SK-N-SH (cell line): ENCODE results near the gene B4GALT3. TPM values are rescaled to one million over a fixed set of nuclear protein-coding genes. Genes with fewer than 3 reads are reported as not detected.

ENCODE experiments used
- CTCF ChIA-PET: fragments of 300-600, 350-600 bp; formaldehyde crosslinking; extraction: SDS; loops from one replicate; lab custom pipeline; 2021; lab: Yijun Ruan, JAX
- POLR2A ChIA-PET: fragments of 350-600 bp; sonication (Branson Sonifier 250); formaldehyde crosslinking; extraction: SDS; loops from one replicate; lab custom pipeline; 2020; ENCODE audit warnings: antibody characterized with exemption, inconsistent platforms; lab: Yijun Ruan, JAX
- DNase-seq: peaks from one replicate; pipeline ENCODE4 v3.0.0; 2012
- H2AFZ ChIP-seq: fragments of 200-600 bp; sonication (generic); 2 replicates; pipeline ENCODE4 v1.8.1; 2016; ENCODE audit warnings: antibody characterized with exemption, mild to moderate bottlenecking, low read depth
- H3F3A ChIP-seq: fragments of 200-600 bp; sonication (generic); replicated peaks from 2 replicates; pipeline ENCODE3; 2016; ENCODE audit warnings: antibody characterized with exemption, mild to moderate bottlenecking; ENCODE audit not compliant: insufficient read depth
- H3K27ac ChIP-seq, 2 experiments: fragments of 200-500 bp in 1 of 2; fragments of 200-600 bp in 1 of 2; sonication (Bioruptor generic) in 1 of 2; sonication (generic), shearing (Covaris generic) in 1 of 2; 2 replicates each; pipeline versions ENCODE4 v1.5.1 to v1.6.1; 2014 to 2016; ENCODE audit warnings: low read depth in 2 of 2, inconsistent platforms in 1 of 2, low read length in 1 of 2, mild to moderate bottlenecking in 1 of 2, mixed read lengths in 1 of 2
- H3K27me3 ChIP-seq: fragments of 200-600 bp; sonication (generic), shearing (Covaris generic); 2 replicates; pipeline ENCODE4 v1.6.1; 2016; ENCODE audit warnings: mixed run types; ENCODE audit not compliant: insufficient read depth
- H3K36me3 ChIP-seq, 2 experiments: fragments of 200-500 bp in 1 of 2; fragments of 200-600 bp in 1 of 2; sonication (Bioruptor generic) in 1 of 2; sonication (generic) in 1 of 2; replicated peaks in 1 of 2; 2 replicates each; pipeline versions ENCODE3 to v1.5.1; 2014 to 2016; ENCODE audit warnings: low read length in 1 of 2, mild to moderate bottlenecking in 1 of 2; ENCODE audit not compliant: insufficient read depth in 2 of 2, control insufficient read depth in 1 of 2
- H3K4me1 ChIP-seq, 2 experiments: fragments of 200-500 bp in 1 of 2; fragments of 200-600 bp in 1 of 2; sonication (Bioruptor generic) in 1 of 2; sonication (generic), shearing (Covaris generic) in 1 of 2; 2 replicates each; pipeline versions ENCODE4 v1.5.1 to v1.6.1; 2014 to 2016; ENCODE audit warnings: low read depth in 1 of 2, low read length in 1 of 2, mixed run types in 1 of 2; ENCODE audit not compliant: insufficient read depth in 2 of 2, control insufficient read depth in 1 of 2
- H3K4me2 ChIP-seq: fragments of 200-600 bp; sonication (generic), shearing (Covaris generic); 2 replicates; pipeline ENCODE4 v1.6.1; 2017; ENCODE audit warnings: mixed run types
- H3K4me3 ChIP-seq, 2 experiments: fragments of 200-500 bp in 1 of 2; fragments of 200-600 bp in 1 of 2; sonication (Bioruptor generic) in 1 of 2; sonication (generic), shearing (Covaris generic) in 1 of 2; 2 replicates each; pipeline versions ENCODE4 v1.5.1 to v1.8.1; 2014 to 2016; ENCODE audit warnings: low read depth in 2 of 2, inconsistent platforms in 1 of 2, low read length in 1 of 2, mild to moderate bottlenecking in 1 of 2, mixed read lengths in 1 of 2, moderate library complexity in 1 of 2
- H3K79me2 ChIP-seq: fragments of 200-600 bp; sonication (generic); 2 replicates; pipeline ENCODE4 v1.8.1; 2017; ENCODE audit warnings: mild to moderate bottlenecking; ENCODE audit not compliant: insufficient read depth
- H3K9ac ChIP-seq: fragments of 200-600 bp; sonication (generic); 2 replicates; pipeline ENCODE4 v1.6.1; 2017; ENCODE audit warnings: mixed run types
- H3K9me2 ChIP-seq: fragments of 200-600 bp; sonication (generic); 2 replicates; pipeline ENCODE4 v1.6.1; 2017; ENCODE audit warnings: mixed run types
- H3K9me3 ChIP-seq: fragments of 200-600 bp; sonication (generic); 2 replicates; pipeline ENCODE4 v1.6.1; 2017; ENCODE audit warnings: mixed run types, mild to moderate bottlenecking, moderate library complexity
- H4K20me1 ChIP-seq: fragments of 200-600 bp; sonication (generic); 2 replicates; pipeline ENCODE4 v1.6.1; 2017; ENCODE audit warnings: mild to moderate bottlenecking, mixed run types; ENCODE audit not compliant: insufficient read depth
- CHD2 ChIP-seq: fragments of 150-350 bp; IDR thresholded peaks from 2 replicates; pipeline ENCODE4 v1.6.1; 2018; ENCODE audit warnings: low read length; ENCODE audit not compliant: partially characterized antibody
- ELF1 ChIP-seq: IDR thresholded peaks from 2 replicates; pipeline ENCODE4 v1.4.0; 2012
- FOXJ3 ChIP-seq: sonication (generic); formaldehyde crosslinking; IDR thresholded peaks from 2 replicates; pipeline ENCODE4 v1.5.1; 2020; ENCODE audit warnings: mild to moderate bottlenecking, missing genetic modification reagents
- FOXM1 ChIP-seq: IDR thresholded peaks from 2 replicates; pipeline ENCODE4 v1.4.0; 2012; ENCODE audit warnings: low read depth, mild to moderate bottlenecking
- IRF3 ChIP-seq: fragments of 150-350 bp; IDR thresholded peaks from 2 replicates; pipeline ENCODE4 v1.6.1; 2016; ENCODE audit warnings: mild to moderate bottlenecking, low read depth, low read length
- JUND ChIP-seq: IDR thresholded peaks from 2 replicates; pipeline ENCODE4 v1.4.0; 2012
- MAX ChIP-seq: IDR thresholded peaks from 2 replicates; pipeline ENCODE4 v1.4.0; 2012; ENCODE audit warnings: low read depth
- NFIC ChIP-seq: IDR thresholded peaks from 2 replicates; pipeline ENCODE4 v1.4.0; 2012; ENCODE audit warnings: borderline replicate concordance
- NRF1 ChIP-seq: IDR thresholded peaks from 2 replicates; pipeline ENCODE4 v1.6.1; 2012; ENCODE audit warnings: low read depth, mild to moderate bottlenecking, low read length
- POLR2AphosphoS5 ChIP-seq: IDR thresholded peaks from 2 replicates; pipeline ENCODE4 v1.6.1; 2012; ENCODE audit warnings: low read depth, low read length
- RCOR1 ChIP-seq: fragments of 150-350 bp; IDR thresholded peaks from 2 replicates; pipeline ENCODE4 v1.6.1; 2017; ENCODE audit warnings: antibody characterized with exemption, low read length
- REST ChIP-seq: IDR thresholded peaks from 2 replicates; pipeline ENCODE4 v1.6.1; 2012; ENCODE audit warnings: mild to moderate bottlenecking, low read depth, low read length, moderate library complexity
- SIN3A ChIP-seq: IDR thresholded peaks from 2 replicates; pipeline ENCODE4 v1.6.1; 2012; ENCODE audit warnings: low read depth, mild to moderate bottlenecking, low read length, moderate library complexity, borderline replicate concordance
- TEAD4 ChIP-seq: IDR thresholded peaks from 2 replicates; pipeline ENCODE4 v1.4.0; 2012; ENCODE audit warnings: mild to moderate bottlenecking, borderline replicate concordance; ENCODE audit not compliant: insufficient read depth
- USF2 ChIP-seq: fragments of 150-350 bp; IDR thresholded peaks from 2 replicates; pipeline ENCODE4 v1.6.1; 2017; ENCODE audit warnings: antibody characterized with exemption, low read length, low read depth, borderline replicate concordance
- ZBTB33 ChIP-seq: IDR thresholded peaks from 2 replicates; pipeline ENCODE4 v1.4.0; 2012; ENCODE audit warnings: low read depth, borderline replicate concordance
- WGBS: methylation state at CpG from one replicate; pipeline ENCODE4 v1.1.6; 2017; ENCODE audit warnings: low lambda C conversion rate; 5-methylcytosine and 5-hydroxymethylcytosine counted together
- polyA plus RNA-seq, 3 experiments: library from polyadenylated mRNA; depleted of rRNA; stranded (reverse); fragments of >200 nt; gene quantifications; 2 replicates each; pipeline ENCODE4 v1.2.3, GENCODE V29; 2012

B4GALT3 gene
- polyA plus RNA-seq, 1 of the 3 experiments (the other 2 are of a cell fraction): 56.5 TPM

- peak; percentile 40; the same call in 1 of the 2 replicates for TF ChIP-seq REST
- TF ChIP-seq FOXJ3: no peak
- no peak for TF ChIP-seq TEAD4
- no peak for TF ChIP-seq RCOR1
- TF ChIP-seq NRF1: no peak
- TF ChIP-seq IRF3: no peak
- peak; percentile 87 for TF ChIP-seq POLR2AphosphoS5
- TF ChIP-seq MAX: peak; percentile 92
- TF ChIP-seq ELF1: no peak
- no peak for TF ChIP-seq JUND
Observed at GRCh38 chr1:161177112-161177935, at the start of gene B4GALT3 (continued).

GRCh38 chr1:161226759-161227158 lies 49.5 kb upstream of the B4GALT3 start:
- Histone ChIP-seq H3F3A (peaks cover 14% of the 10 kb centered on the region), H3K4me1 (peaks cover 8 to 21% of the 10 kb centered on the region in 2 experiments; a peak in 3 of 4 replicates), H3K36me3 (peaks cover 0 to 20% of the 10 kb centered on the region in 2 experiments), H3K9me3 (no peaks in the 10 kb centered on the region), H2AFZ (peak overlapping the region; percentile 80), H3K79me2 (no peaks in the 10 kb centered on the region), H3K4me2 (peak overlapping the region; percentile 79), H3K4me3 (peak overlapping the region; percentile 69 to 74), H4K20me1 (no peaks in the 10 kb centered on the region), H3K9ac (peak overlapping the region; percentile 68; the same call in 1 of the 2 replicates), H3K27ac (no peak overlapping the region; a peak in 1 of 4 replicates), H3K27me3 (no peaks in the 10 kb centered on the region), H3K9me2 (no peaks in the 10 kb centered on the region)
- 41% methylated on average over 3 of the region's 3 CpGs for WGBS
- DNase-seq: no peak
- ChIA-PET POLR2A (interaction anchor here (2.2 kb wide), 1 partner anchor 24 kb away, joined by 19 read pairs; the partner anchor contains the start of gene NDUFS2), CTCF (interaction anchor here (0.6 to 6.2 kb wide), 27 partner anchors 10 to 163 kb away, joined by 3 to 78 read pairs (median 7); partner anchors contain the start of genes ADAMTS4, FCER1G, MPZ and NDUFS2)
- no peak for TF ChIP-seq NRF1
- no peak for TF ChIP-seq USF2
- TF ChIP-seq SIN3A: no peak
- TF ChIP-seq ZBTB33: no peak
- no peak for TF ChIP-seq FOXM1
- no peak for TF ChIP-seq CHD2
- no peak for TF ChIP-seq FOXJ3
- TF ChIP-seq NFIC: no peak
- TF ChIP-seq MAX: no peak
- no peak for TF ChIP-seq POLR2AphosphoS5
- TF ChIP-seq REST: no peak
